ENCODE data around the gene WNK4. TPM values are rescaled to one million over a fixed set of nuclear protein-coding genes. Genes with fewer than 3 reads are reported as not detected.

WNK4 gene
- polyA plus RNA-seq, 1 donor from 2014 or later = 0.10 TPM

- H3K4me2 ChIP-seq (ENCODE audit: low read length) = no peak overlapping the region
- no peak overlapping the region for H3K4me3 ChIP-seq (ENCODE audit: low read length)
- H3K27ac ChIP-seq (ENCODE audit: low read length) = no peak overlapping the region
- H3K9me3 ChIP-seq (ENCODE audit: low read length) = no peaks in the 10 kb centered on the region
- H4K20me1 ChIP-seq (ENCODE audit: insufficient read depth) = no peaks in the 10 kb centered on the region
- TF ChIP-seq MXI1 (conservative IDR thresholded peaks at IDR 0.05; ENCODE audit: poor library complexity, severe bottlenecking) (no peak), SMC3 (conservative IDR thresholded peaks at IDR 0.05; ENCODE audit: poor library complexity) (no peak), EP300 (conservative IDR thresholded peaks at IDR 0.05; ENCODE audit: poor library complexity, severe bottlenecking) (no peak), POLR2AphosphoS5 (IDR thresholded peaks at IDR 0.05) (no peak), RAD21 (conservative IDR thresholded peaks at IDR 0.05) (no peak), TAF1 (IDR thresholded peaks at IDR 0.05; ENCODE audit: low read depth) (no peak), EZH2 (IDR thresholded peaks at IDR 0.05; ENCODE audit: borderline replicate concordance, insufficient read depth, low read length, poor library complexity, severe bottlenecking) (no peak), REST (IDR thresholded peaks at IDR 0.05; ENCODE audit: borderline replicate concordance) (no peak), CTCF (IDR thresholded peaks at IDR 0.05; ENCODE audit: poor library complexity, severe bottlenecking) (no peak)
- H3F3A ChIP-seq (ENCODE audit: insufficient read depth, low read length, poor library complexity, severe bottlenecking) = no peaks in the 10 kb centered on the region
- no peaks in the 10 kb centered on the region for H3K27me3 ChIP-seq (ENCODE audit: insufficient read depth, low read depth, low read length)
- H3K36me3 ChIP-seq (ENCODE audit: insufficient read depth, low read length) = no peaks in the 10 kb centered on the region
- no peak overlapping the region for H2AFZ ChIP-seq (ENCODE audit: low read depth, low read length)
- no peaks in the 10 kb centered on the region for H3K9me2 ChIP-seq (ENCODE audit: insufficient read depth, low read length)
- no peaks in the 10 kb centered on the region for H3K79me2 ChIP-seq (replicated peaks; ENCODE audit: insufficient read depth, low read length)
- no peak overlapping the region for H3K9ac ChIP-seq (ENCODE audit: low read length)
Observed at GRCh38 chr17:42844761-42845555, 64.5 kb downstream of the WNK4 start.

- TF ChIP-seq EZH2 (IDR thresholded peaks at IDR 0.05; ENCODE audit: borderline replicate concordance, insufficient read depth, low read length, poor library complexity, severe bottlenecking) (no peak), REST (IDR thresholded peaks at IDR 0.05; ENCODE audit: borderline replicate concordance) (no peak), TAF1 (IDR thresholded peaks at IDR 0.05; ENCODE audit: low read depth) (no peak), POLR2AphosphoS5 (IDR thresholded peaks at IDR 0.05) (no peak), SMC3 (conservative IDR thresholded peaks at IDR 0.05; ENCODE audit: poor library complexity) (no peak)
- Histone ChIP-seq H3K79me2 (replicated peaks; ENCODE audit: insufficient read depth, low read length) (no peaks in the 10 kb centered on the region), H4K20me1 (ENCODE audit: insufficient read depth) (no peaks in the 10 kb centered on the region), H3K4me3 (ENCODE audit: low read length) (no peak overlapping the region), H2AFZ (ENCODE audit: low read depth, low read length) (no peak overlapping the region), H3K9ac (ENCODE audit: low read length) (no peak overlapping the region), H3K4me2 (ENCODE audit: low read length) (no peak overlapping the region), H3K27me3 (ENCODE audit: insufficient read depth, low read depth, low read length) (no peaks in the 10 kb centered on the region), H3K36me3 (ENCODE audit: insufficient read depth, low read length) (no peaks in the 10 kb centered on the region), H3K27ac (ENCODE audit: low read length) (no peak overlapping the region), H3F3A (ENCODE audit: insufficient read depth, low read length, poor library complexity, severe bottlenecking) (no peaks in the 10 kb centered on the region), H3K9me2 (ENCODE audit: insufficient read depth, low read length) (no peaks in the 10 kb centered on the region), H3K9me3 (ENCODE audit: low read length) (no peaks in the 10 kb centered on the region)
Observed at GRCh38 chr17:42845556-42845917, 65.1 kb downstream of the WNK4 start.
